ENCODE data around the gene CDHR3. TPM values are rescaled to one million over a fixed set of nuclear protein-coding genes. Genes with fewer than 3 reads are reported as not detected.
A peak's percentile ranks its signal among the peaks of the same experiment; 100 is the strongest.

Gene CDHR3
- total RNA-seq, 4 donors from 2014 or later = 4.3 to 29.5 (median 27.0) TPM

DNA sequence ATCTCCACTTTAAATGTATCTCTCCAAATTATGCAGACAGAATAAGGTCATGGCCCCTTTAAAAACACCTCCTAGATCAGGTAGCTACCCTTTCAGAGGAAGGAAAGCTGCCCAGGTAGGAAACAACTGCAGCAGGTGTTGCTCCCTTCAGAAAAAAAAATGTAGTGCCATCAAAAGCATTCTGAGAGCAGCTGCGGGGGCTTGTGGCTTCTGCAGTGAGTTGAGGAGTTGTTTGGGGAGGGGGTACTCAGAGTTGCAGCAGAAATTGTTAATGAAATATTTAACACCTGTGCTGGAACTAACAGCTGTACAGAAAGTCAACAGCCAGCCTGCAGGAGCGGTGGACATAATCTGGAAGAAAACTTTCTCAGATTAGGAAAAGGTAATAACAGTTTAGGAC is 24.0 kb downstream of the CDHR3 start:
- Histone ChIP-seq H3K4me1 (peaks cover 4 to 41% (median 4%) of the 10 kb centered on the region in 3 donors), H3K4me3 (no peak overlapping the region), H3K36me3 (no peaks in the 10 kb centered on the region), H3K27ac (peak overlapping the region in 2 of 4 donors; percentile 66 to 75), H3K9me3 (no peaks in the 10 kb centered on the region), H3K27me3 (no peaks in the 10 kb centered on the region)
- WGBS, 2 donors (ENCODE audit: low coverage in 1 of 2) = 84 to 88% methylated on average over 2 of the region's 2 CpGs
- no peak for TF ChIP-seq EP300 (IDR thresholded peaks at IDR 0.05)
- no peak for TF ChIP-seq POLR2A (IDR thresholded peaks at IDR 0.05)
- no peak for TF ChIP-seq POLR2AphosphoS5 (IDR thresholded peaks at IDR 0.05)
- TF ChIP-seq, protein P1, sequence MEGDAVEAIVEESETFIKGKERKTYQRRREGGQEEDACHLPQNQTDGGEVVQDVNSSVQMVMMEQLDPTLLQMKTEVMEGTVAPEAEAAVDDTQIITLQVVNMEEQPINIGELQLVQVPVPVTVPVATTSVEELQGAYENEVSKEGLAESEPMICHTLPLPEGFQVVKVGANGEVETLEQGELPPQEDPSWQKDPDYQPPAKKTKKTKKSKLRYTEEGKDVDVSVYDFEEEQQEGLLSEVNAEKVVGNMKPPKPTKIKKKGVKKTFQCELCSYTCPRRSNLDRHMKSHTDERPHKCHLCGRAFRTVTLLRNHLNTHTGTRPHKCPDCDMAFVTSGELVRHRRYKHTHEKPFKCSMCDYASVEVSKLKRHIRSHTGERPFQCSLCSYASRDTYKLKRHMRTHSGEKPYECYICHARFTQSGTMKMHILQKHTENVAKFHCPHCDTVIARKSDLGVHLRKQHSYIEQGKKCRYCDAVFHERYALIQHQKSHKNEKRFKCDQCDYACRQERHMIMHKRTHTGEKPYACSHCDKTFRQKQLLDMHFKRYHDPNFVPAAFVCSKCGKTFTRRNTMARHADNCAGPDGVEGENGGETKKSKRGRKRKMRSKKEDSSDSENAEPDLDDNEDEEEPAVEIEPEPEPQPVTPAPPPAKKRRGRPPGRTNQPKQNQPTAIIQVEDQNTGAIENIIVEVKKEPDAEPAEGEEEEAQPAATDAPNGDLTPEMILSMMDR (IDR thresholded peaks at IDR 0.05) = no peak
- ATAC-seq = no peak

DNA sequence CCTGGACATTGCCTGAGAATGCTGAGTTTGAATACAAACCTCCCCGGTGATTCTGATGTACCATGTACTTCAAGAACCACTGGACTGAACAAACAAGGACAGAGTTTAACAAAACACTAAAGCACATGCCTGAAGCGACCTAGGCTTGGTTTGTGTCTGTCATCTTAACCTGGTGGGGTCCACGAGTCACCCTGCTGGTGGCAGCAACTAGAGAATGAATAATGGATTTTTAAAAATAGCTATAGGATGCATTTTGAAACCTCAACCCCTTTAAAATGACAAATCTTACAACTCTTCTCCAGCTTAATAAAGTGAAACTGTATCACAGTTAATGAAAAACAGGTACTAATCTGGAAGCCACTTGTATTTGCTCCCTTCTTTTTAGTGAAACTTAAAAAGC is 25.2 kb downstream of the CDHR3 start:
- H3K9me3 ChIP-seq = no peaks in the 10 kb centered on the region
- no peaks in the 10 kb centered on the region for H3K36me3 ChIP-seq
- TF ChIP-seq EP300 (IDR thresholded peaks at IDR 0.05) (no peak), POLR2AphosphoS5 (IDR thresholded peaks at IDR 0.05) (no peak), POLR2A (IDR thresholded peaks at IDR 0.05) (no peak)
- TF ChIP-seq, protein P1 (IDR thresholded peaks at IDR 0.05) = no peak
- peaks cover 4 to 42% (median 4%) of the 10 kb centered on the region in 3 donors for H3K4me1 ChIP-seq
- no peak for ATAC-seq
- no peak overlapping the region for H3K4me3 ChIP-seq
- no peaks in the 10 kb centered on the region for H3K27me3 ChIP-seq
- WGBS, 2 donors (ENCODE audit: low coverage in 1 of 2) = 75% methylated on average over 3 of the region's 3 CpGs
- H3K27ac ChIP-seq = peak overlapping the region; percentile 36 to 75 (median 54)

DNA sequence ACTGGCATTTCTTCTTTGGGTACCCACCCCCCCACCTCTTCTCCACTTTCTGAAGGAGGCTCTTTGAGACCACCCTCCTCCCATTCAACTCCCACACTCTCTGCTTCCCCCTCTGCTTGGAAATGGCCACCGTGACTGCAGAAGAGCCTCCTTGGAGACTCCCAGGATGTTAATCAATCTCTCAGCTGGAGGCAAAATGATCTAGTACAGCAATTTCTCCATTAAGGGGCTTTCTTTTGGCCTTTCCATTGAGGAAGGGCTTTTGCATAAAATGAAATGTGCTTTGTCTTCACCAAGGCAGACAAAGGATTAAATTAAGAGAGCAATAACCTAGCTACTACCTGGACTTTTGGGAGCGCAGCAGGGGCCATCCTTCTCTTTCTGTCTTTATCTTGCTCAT is 26.1 kb downstream of the CDHR3 start:
- WGBS, 2 donors (ENCODE audit: low coverage in 1 of 2) = 67 to 100% methylated on average over 2 of the region's 2 CpGs
- no peak for ATAC-seq
- Histone ChIP-seq H3K27ac (peak overlapping the region in 3 of 4 donors; percentile 42 to 75 (median 66)), H3K4me1 (peaks cover 4 to 42% (median 4%) of the 10 kb centered on the region in 3 donors), H3K9me3 (no peaks in the 10 kb centered on the region), H3K27me3 (no peaks in the 10 kb centered on the region), H3K36me3 (no peaks in the 10 kb centered on the region), H3K4me3 (no peak overlapping the region)
- no peak for TF ChIP-seq EP300 (IDR thresholded peaks at IDR 0.05)
- TF ChIP-seq, protein P1 (IDR thresholded peaks at IDR 0.05) = no peak
- TF ChIP-seq POLR2A (IDR thresholded peaks at IDR 0.05) = no peak
- no peak for TF ChIP-seq POLR2AphosphoS5 (IDR thresholded peaks at IDR 0.05)

DNA sequence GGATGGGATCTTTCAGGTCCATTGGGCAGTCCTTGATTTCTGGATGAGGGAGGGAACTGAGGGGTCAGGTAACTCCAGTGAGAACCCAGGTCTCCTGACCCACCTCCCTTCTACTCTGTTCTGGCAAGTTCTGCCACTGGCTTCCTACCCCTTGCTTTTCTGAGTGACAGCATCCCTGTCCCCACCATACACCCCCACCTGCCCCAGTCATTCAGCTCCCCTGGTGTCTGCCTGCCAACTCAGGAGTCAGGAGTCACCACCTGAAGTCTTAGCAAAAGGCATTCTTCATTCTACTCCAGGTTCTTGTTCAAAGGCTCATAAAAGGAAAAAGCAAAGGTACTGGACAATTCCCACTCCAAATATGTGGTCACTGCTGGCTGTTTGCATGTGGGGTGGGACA is 26.6 kb downstream of the CDHR3 start:
- Histone ChIP-seq H3K9me3 (no peaks in the 10 kb centered on the region), H3K4me3 (no peak overlapping the region), H3K4me1 (peaks cover 4 to 42% (median 4%) of the 10 kb centered on the region in 3 donors), H3K36me3 (no peaks in the 10 kb centered on the region), H3K27ac (peak overlapping the region; percentile 41 to 75 (median 54)), H3K27me3 (no peaks in the 10 kb centered on the region)
- no peak for ATAC-seq
- TF ChIP-seq EP300 (IDR thresholded peaks at IDR 0.05) (no peak), POLR2A (IDR thresholded peaks at IDR 0.05) (no peak), POLR2AphosphoS5 (IDR thresholded peaks at IDR 0.05) (no peak)
- TF ChIP-seq, protein P1 (IDR thresholded peaks at IDR 0.05) = no peak

DNA sequence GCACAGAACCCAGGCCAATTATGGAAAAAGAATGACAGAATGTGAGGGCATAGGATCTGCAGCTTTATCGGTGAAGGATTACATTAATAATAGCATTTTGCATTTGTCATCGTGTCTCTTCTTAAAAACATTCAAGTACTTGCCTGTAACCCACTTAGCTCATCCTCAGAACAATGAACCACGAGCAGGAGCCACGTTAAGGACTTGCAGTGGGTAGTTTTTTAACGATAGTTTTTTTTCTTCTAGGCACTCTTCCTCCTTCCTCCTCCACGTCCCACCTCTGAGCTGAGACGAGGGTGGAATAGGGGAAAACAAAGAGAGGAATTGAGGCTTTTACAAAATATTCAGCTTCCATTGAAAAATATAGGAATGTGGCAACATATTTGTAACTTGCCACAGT is 27.1 kb downstream of the CDHR3 start:
- Histone ChIP-seq H3K4me1 (peaks cover 4 to 42% (median 4%) of the 10 kb centered on the region in 3 donors), H3K36me3 (no peaks in the 10 kb centered on the region), H3K4me3 (no peak overlapping the region), H3K27me3 (no peaks in the 10 kb centered on the region), H3K27ac (peak overlapping the region; percentile 41 to 75 (median 54)), H3K9me3 (no peaks in the 10 kb centered on the region)
- TF ChIP-seq POLR2AphosphoS5 (IDR thresholded peaks at IDR 0.05) (no peak), POLR2A (IDR thresholded peaks at IDR 0.05) (no peak), EP300 (IDR thresholded peaks at IDR 0.05) (no peak)
- TF ChIP-seq, protein P1 (IDR thresholded peaks at IDR 0.05) = no peak
- 19 to 48% methylated on average over 4 to 6 of the region's 7 CpGs for WGBS, 2 donors (ENCODE audit: low coverage in 1 of 2)
- no peak for ATAC-seq

Measured in gastroesophageal sphincter (tissue), 4 donors.